Trophoblast cell (in vitro differentiated cells and primary cell): ENCODE results near the gene PPP4R1.
A peak's percentile ranks its signal among the peaks of the same experiment; 100 is the strongest.

Experiments
- DNase-seq, 2 donors: peaks; one replicate each; pipeline ENCODE4 v3.0.0-alpha.2; 2016
- H2AFZ ChIP-seq: 2 replicates; pipeline ENCODE4 v1.6.1; 2013; ENCODE audit warnings: low read length, moderate library complexity, mild to moderate bottlenecking; ENCODE audit not compliant: insufficient read depth, poor library complexity
- H2AK5ac ChIP-seq: 2 replicates; pipeline ENCODE4 v1.6.1; 2013; ENCODE audit warnings: mild to moderate bottlenecking, low read length
- H2BK120ac ChIP-seq: 2 replicates; pipeline ENCODE4 v1.6.1; 2013; ENCODE audit warnings: low read length, mild to moderate bottlenecking, moderate library complexity; ENCODE audit not compliant: insufficient read depth, poor library complexity
- H2BK12ac ChIP-seq: 2 replicates; pipeline ENCODE4 v1.6.1; 2013; ENCODE audit warnings: mild to moderate bottlenecking, low read length, moderate library complexity
- H2BK5ac ChIP-seq: 2 replicates; pipeline ENCODE4 v1.6.1; 2013; ENCODE audit warnings: low read length, low read depth, moderate library complexity, mild to moderate bottlenecking; ENCODE audit not compliant: poor library complexity
- H3K14ac ChIP-seq: 2 replicates; pipeline ENCODE4 v1.6.1; 2013; ENCODE audit warnings: mild to moderate bottlenecking, low read length
- H3K18ac ChIP-seq: 2 replicates; pipeline ENCODE4 v1.6.1; 2013; ENCODE audit warnings: mild to moderate bottlenecking, low read length
- H3K23ac ChIP-seq: 2 replicates; pipeline ENCODE4 v1.6.1; 2013; ENCODE audit warnings: low read length
- H3K27ac ChIP-seq: 2 replicates; pipeline ENCODE4 v1.5.1; 2013; ENCODE audit warnings: low read depth, mild to moderate bottlenecking, inconsistent platforms, low read length, moderate library complexity
- H3K27me3 ChIP-seq: 2 replicates; pipeline ENCODE4 v1.6.1; 2013; ENCODE audit warnings: inconsistent platforms, mild to moderate bottlenecking, low read length, moderate library complexity; ENCODE audit not compliant: insufficient read depth
- H3K36me3 ChIP-seq, 2 experiments: 1 replicate in 1 of 2; 2 replicates in 1 of 2; pipeline ENCODE4 v1.6.1; 2013; ENCODE audit warnings: low read length in 2 of 2, mild to moderate bottlenecking in 2 of 2, moderate library complexity in 1 of 2; ENCODE audit not compliant: insufficient read depth in 2 of 2, control insufficient read depth in 1 of 2
- H3K4ac ChIP-seq: 2 replicates; pipeline ENCODE4 v1.6.1; 2013; ENCODE audit warnings: low read depth, mild to moderate bottlenecking, low read length, moderate library complexity
- H3K4me1 ChIP-seq, 2 experiments: 1 replicate in 1 of 2; 2 replicates in 1 of 2; pipeline ENCODE4 v1.6.1; 2013; ENCODE audit warnings: low read length in 2 of 2, mild to moderate bottlenecking in 2 of 2, moderate library complexity in 1 of 2; ENCODE audit not compliant: insufficient read depth in 2 of 2, control insufficient read depth in 1 of 2
- H3K4me2 ChIP-seq: 2 replicates; pipeline ENCODE4 v1.6.1; 2013; ENCODE audit warnings: inconsistent platforms, mild to moderate bottlenecking, low read length, moderate library complexity
- H3K4me3 ChIP-seq: 2 replicates; pipeline ENCODE4 v1.5.1; 2013; ENCODE audit warnings: mild to moderate bottlenecking, low read depth, low read length, inconsistent platforms
- H3K79me1 ChIP-seq: one replicate; pipeline ENCODE4 v1.6.1; 2013; ENCODE audit warnings: low read length
- H3K79me2 ChIP-seq: 2 replicates; pipeline ENCODE4 v1.6.1; 2013; ENCODE audit warnings: low read length, mild to moderate bottlenecking; ENCODE audit not compliant: control insufficient read depth, insufficient read depth, poor library complexity
- H3K9ac ChIP-seq: 2 replicates; pipeline ENCODE4 v1.6.1; 2013; ENCODE audit warnings: mild to moderate bottlenecking, low read length
- H3K9me3 ChIP-seq: 2 replicates; pipeline ENCODE4 v1.6.1; 2013; ENCODE audit warnings: low read depth, mild to moderate bottlenecking, control low read depth, inconsistent platforms, low read length; ENCODE audit not compliant: insufficient read depth
- H4K12ac ChIP-seq: 2 replicates; pipeline ENCODE4 v1.6.1; 2013; ENCODE audit warnings: low read depth, mild to moderate bottlenecking, low read length, moderate library complexity
- H4K8ac ChIP-seq: 2 replicates; pipeline ENCODE4 v1.6.1; 2013; ENCODE audit warnings: low read depth, mild to moderate bottlenecking, low read length, moderate library complexity
- H4K91ac ChIP-seq: one replicate; pipeline ENCODE4 v1.6.1; 2013; ENCODE audit warnings: low read depth, mild to moderate bottlenecking, low read length, moderate library complexity
- WGBS: extraction: QIAGEN DNeasy Blood & Tissue Kit; methylation state at CpG from one replicate; pipeline ENCODE4 v1.1.7; 2013; ENCODE audit warnings: missing lambda C conversion rate; ENCODE audit not compliant: insufficient read length, insufficient coverage; ENCODE audit errors: extremely low coverage; 5-methylcytosine and 5-hydroxymethylcytosine counted together

PPP4R1 gene

DNA sequence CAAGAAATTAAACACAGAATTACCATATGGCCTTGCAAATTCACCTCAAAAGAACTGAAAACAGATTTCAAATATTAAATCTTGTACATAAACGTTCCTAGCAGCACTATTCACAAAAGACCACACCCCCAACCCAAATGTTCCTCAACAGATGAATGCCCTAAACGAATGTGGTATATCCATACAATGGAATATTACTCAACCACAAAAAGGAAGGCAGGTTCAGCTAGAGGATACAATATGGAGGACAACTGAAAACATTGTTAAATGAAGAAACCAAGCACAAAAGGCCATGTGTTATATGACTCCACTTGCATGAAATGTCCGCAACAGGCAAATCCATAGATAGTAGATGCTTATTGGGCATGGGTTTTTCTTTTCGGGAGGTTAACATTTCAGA lies 61.7 kb downstream of the PPP4R1 start:
- no peak overlapping the region for H2BK120ac ChIP-seq
- H3K79me2 ChIP-seq: no peaks in the 10 kb centered on the region
- no peak overlapping the region for H2AFZ ChIP-seq
- no peak overlapping the region for H3K9ac ChIP-seq
- H3K79me1 ChIP-seq: no peaks in the 10 kb centered on the region
- no peak for DNase-seq
- no peak overlapping the region for H4K91ac ChIP-seq
- H2BK12ac ChIP-seq: no peak overlapping the region
- peaks cover 40 to 55% of the 10 kb centered on the region in 2 experiments for H3K36me3 ChIP-seq
- H3K4me1 ChIP-seq: no peaks in the 10 kb centered on the region
- no CpG with 5 or more reads among the region's 4 CpGs for WGBS
- H3K18ac ChIP-seq: no peak overlapping the region
- no peak overlapping the region for H3K14ac ChIP-seq
- H3K9me3 ChIP-seq: peaks cover 1% of the 10 kb centered on the region
- no peak overlapping the region for H3K4me2 ChIP-seq
- H3K27ac ChIP-seq: no peak overlapping the region
- H3K4me3 ChIP-seq: no peak overlapping the region
- H2AK5ac ChIP-seq: no peak overlapping the region
- H2BK5ac ChIP-seq: no peak overlapping the region
- H3K23ac ChIP-seq: no peak overlapping the region
- H3K4ac ChIP-seq: no peak overlapping the region
- no peak overlapping the region for H4K12ac ChIP-seq
- H4K8ac ChIP-seq: no peak overlapping the region
- H3K27me3 ChIP-seq: no peaks in the 10 kb centered on the region

DNA sequence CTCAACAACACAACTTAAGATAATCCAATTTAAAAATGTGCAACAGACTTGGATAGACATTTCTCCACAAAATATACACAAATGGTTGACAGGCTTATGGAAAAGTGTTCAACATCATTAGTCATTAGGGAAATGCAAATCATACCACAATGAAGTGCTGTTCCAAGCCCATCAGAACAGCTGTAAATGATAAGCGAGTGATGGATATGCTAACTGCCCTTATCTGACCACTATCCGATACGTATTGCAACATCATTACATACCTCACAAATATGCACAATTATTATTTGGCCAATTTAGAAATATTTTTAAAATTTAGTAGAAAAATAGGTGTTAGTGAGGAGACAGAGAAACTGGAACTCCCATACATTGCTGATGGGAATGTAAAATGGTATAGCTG lies 62.2 kb downstream of the PPP4R1 start:
- Histone ChIP-seq H3K27me3 (no peaks in the 10 kb centered on the region), H3K4me3 (no peak overlapping the region), H2BK120ac (no peak overlapping the region), H3K4me1 (no peaks in the 10 kb centered on the region), H3K9me3 (peaks cover 1% of the 10 kb centered on the region), H3K18ac (no peak overlapping the region), H3K79me2 (no peaks in the 10 kb centered on the region), H3K9ac (no peak overlapping the region), H2BK12ac (no peak overlapping the region), H4K12ac (no peak overlapping the region), H3K79me1 (no peaks in the 10 kb centered on the region), H2AFZ (no peak overlapping the region), H3K27ac (no peak overlapping the region), H3K14ac (no peak overlapping the region), H4K91ac (no peak overlapping the region), H3K36me3 (peaks cover 41 to 57% of the 10 kb centered on the region in 2 experiments), H2AK5ac (no peak overlapping the region), H4K8ac (no peak overlapping the region), H2BK5ac (no peak overlapping the region), H3K4me2 (no peak overlapping the region), H3K23ac (no peak overlapping the region), H3K4ac (no peak overlapping the region)
- DNase-seq: peak in 1 of 2 donors; percentile 22
- no CpG with 5 or more reads among the region's 3 CpGs for WGBS

DNA sequence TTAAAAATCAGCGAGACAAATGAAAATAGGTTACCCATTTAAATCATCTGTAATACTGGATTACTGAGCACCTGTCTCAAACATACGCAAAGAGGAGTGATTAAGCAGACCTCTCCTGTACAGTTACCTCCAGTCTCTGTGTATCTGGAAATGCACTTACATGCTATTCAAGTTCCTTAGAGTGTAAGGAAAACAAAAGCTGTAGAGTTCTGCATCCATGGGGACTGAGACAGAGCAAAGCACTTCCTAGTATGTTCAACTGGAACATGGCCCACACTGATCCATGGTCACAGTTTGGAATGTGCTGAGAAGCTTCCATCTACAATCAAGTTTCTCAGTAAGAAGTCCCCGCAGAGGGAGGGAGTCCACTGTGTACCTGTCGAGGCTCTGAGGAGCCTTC lies 63.9 kb downstream of the PPP4R1 start:
- no peak overlapping the region for H3K4me3 ChIP-seq
- no peaks in the 10 kb centered on the region for H3K79me2 ChIP-seq
- no peak overlapping the region for H4K8ac ChIP-seq
- H2BK120ac ChIP-seq: no peak overlapping the region
- no peak overlapping the region for H3K23ac ChIP-seq
- H3K4ac ChIP-seq: no peak overlapping the region
- H3K4me1 ChIP-seq: no peaks in the 10 kb centered on the region
- peaks cover 1% of the 10 kb centered on the region for H3K9me3 ChIP-seq
- no peak overlapping the region for H4K12ac ChIP-seq
- peaks cover 43 to 58% of the 10 kb centered on the region in 2 experiments for H3K36me3 ChIP-seq
- no peak overlapping the region for H2BK5ac ChIP-seq
- no CpG with 5 or more reads among the region's 4 CpGs for WGBS
- no peak overlapping the region for H3K18ac ChIP-seq
- no peak overlapping the region for H3K4me2 ChIP-seq
- H3K27me3 ChIP-seq: no peaks in the 10 kb centered on the region
- H3K14ac ChIP-seq: no peak overlapping the region
- H2AK5ac ChIP-seq: no peak overlapping the region
- H3K27ac ChIP-seq: no peak overlapping the region
- H2BK12ac ChIP-seq: no peak overlapping the region
- no peak for DNase-seq
- H3K9ac ChIP-seq: no peak overlapping the region
- H4K91ac ChIP-seq: no peak overlapping the region
- H3K79me1 ChIP-seq: no peaks in the 10 kb centered on the region
- no peak overlapping the region for H2AFZ ChIP-seq

DNA sequence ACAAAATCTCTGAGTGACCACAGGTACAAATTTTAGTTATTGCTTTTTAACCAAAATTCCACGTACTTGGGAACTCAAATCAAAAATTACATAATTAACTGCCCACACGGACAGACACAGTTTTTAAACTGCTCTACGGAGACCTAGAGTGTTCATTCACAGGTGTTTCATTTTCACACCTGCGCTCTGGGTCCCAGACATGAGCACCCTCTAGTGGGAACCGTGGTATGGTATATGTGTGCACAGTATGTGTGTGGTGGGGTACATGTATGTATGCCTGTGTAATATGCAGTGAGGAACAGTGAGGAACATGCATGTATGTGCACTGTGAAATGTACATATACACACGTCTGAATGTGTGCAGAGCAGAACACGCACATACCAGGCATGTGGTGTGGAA lies 65.0 kb downstream of the PPP4R1 start:
- Histone ChIP-seq H3K79me2 (no peaks in the 10 kb centered on the region), H3K36me3 (peaks cover 43 to 59% of the 10 kb centered on the region in 2 experiments), H3K18ac (no peak overlapping the region), H3K4me1 (no peaks in the 10 kb centered on the region), H3K4me3 (peak overlapping the region; percentile 45), H4K8ac (no peak overlapping the region), H2AFZ (no peak overlapping the region), H3K4ac (no peak overlapping the region), H3K9ac (no peak overlapping the region), H3K4me2 (no peak overlapping the region), H4K12ac (no peak overlapping the region), H2BK12ac (no peak overlapping the region), H3K27ac (no peak overlapping the region), H2BK120ac (no peak overlapping the region), H3K23ac (no peak overlapping the region), H3K27me3 (no peaks in the 10 kb centered on the region), H4K91ac (no peak overlapping the region), H3K9me3 (peaks cover 1% of the 10 kb centered on the region), H3K14ac (no peak overlapping the region), H2BK5ac (no peak overlapping the region), H2AK5ac (no peak overlapping the region), H3K79me1 (no peaks in the 10 kb centered on the region)
- peak in 1 of 2 donors; percentile 53 for DNase-seq
- WGBS: no CpG with 5 or more reads among the region's 7 CpGs
